Measurements from ENCODE around the gene TMEM39B.

- TF ChIP-seq ZNF274 (IDR thresholded peaks at IDR 0.05; ENCODE audit: low read depth, low read length), result no peak
- no peak for TF ChIP-seq YY1 (IDR thresholded peaks at IDR 0.05; ENCODE audit: insufficient read depth, insufficient read length)
These were observed 30.4 kb upstream of the TMEM39B start for GRCh38 chr1:32042330-32042729.

Measured in NT2/D1 (cell line).